Measurements from ENCODE around the gene ASB18.

DNA sequence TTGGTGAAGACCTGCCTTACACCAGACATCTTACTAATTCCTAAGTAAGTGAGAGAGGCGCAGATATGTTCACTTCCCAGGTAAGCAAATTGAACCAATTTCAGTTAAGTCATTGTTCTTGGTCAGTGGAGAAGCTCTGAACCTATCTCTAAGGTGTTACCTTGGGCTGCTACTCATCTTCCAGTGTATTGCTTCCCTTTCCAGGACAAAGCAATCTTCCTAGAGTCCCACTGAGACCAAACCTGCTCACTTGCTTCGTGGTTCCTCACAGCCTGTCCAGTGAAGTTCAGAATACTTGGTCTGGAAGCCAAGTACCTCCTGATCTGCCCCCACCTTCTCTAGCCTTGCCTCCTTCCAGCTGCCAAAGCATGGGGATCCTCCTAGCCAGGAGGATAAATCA, 73.5 kb downstream of the ASB18 start:
- no peak for TF ChIP-seq EZH2 (IDR thresholded peaks at IDR 0.05)
- no peak for TF ChIP-seq POLR2AphosphoS5 (IDR thresholded peaks at IDR 0.05; ENCODE audit: borderline replicate concordance, low read depth, low read length)
